H1 (cell line): Measurements from ENCODE around the gene RAB36. TPM values are rescaled to one million over a fixed set of nuclear protein-coding genes. Genes with fewer than 3 reads are reported as not detected.

Experiments used
- CTCF ChIA-PET: fragments of 300-600 bp; sonication (Branson Sonifier 250); formaldehyde crosslinking; loops from one replicate; lab custom pipeline; 2021; ENCODE audit not compliant: partially characterized antibody; lab: Charles Lee
- POLR2A ChIA-PET: fragments of 300-600 bp; sonication (Branson Sonifier 250); formaldehyde crosslinking; loops from one replicate; lab custom pipeline; 2021; ENCODE audit warnings: inconsistent platforms; ENCODE audit not compliant: partially characterized antibody; lab: Charles Lee
- DNase-seq, 2 experiments: peaks; one replicate each; pipeline versions ENCODE4 v3.0.0 to v3.0.0-alpha.2; 2010 to 2022; ENCODE audit warnings: low spot score in 2 of 2, low read depth in 1 of 2, mixed read lengths in 1 of 2
- FAIRE-seq: peaks from 2 replicates; lab custom pipeline; 2011; peaks lifted over from hg19 to GRCh38; lab: Jason Lieb, UNC
- H2AFZ ChIP-seq: 2 replicates; pipeline ENCODE4 v1.8.1; 2012; ENCODE audit warnings: low read length, inconsistent platforms
- H2AK5ac ChIP-seq: 2 replicates; pipeline ENCODE4 v1.6.1; 2013; ENCODE audit warnings: low read depth, low read length
- H2BK120ac ChIP-seq: replicated peaks from 2 replicates; pipeline ENCODE3; 2013; ENCODE audit warnings: low read depth, low read length, inconsistent platforms
- H2BK12ac ChIP-seq: 2 replicates; pipeline ENCODE4 v1.6.1; 2013; ENCODE audit warnings: low read depth, low read length
- H2BK15ac ChIP-seq: 2 replicates; pipeline ENCODE4 v1.6.1; 2013; ENCODE audit warnings: low read length
- H2BK20ac ChIP-seq: 2 replicates; pipeline ENCODE4 v1.6.1; 2013; ENCODE audit warnings: low read length
- H2BK5ac ChIP-seq: 2 replicates; pipeline ENCODE4 v1.6.1; 2013; ENCODE audit warnings: low read depth, low read length
- H3K14ac ChIP-seq: 2 replicates; pipeline ENCODE4 v1.6.1; 2013; ENCODE audit warnings: inconsistent platforms; ENCODE audit not compliant: insufficient read length
- H3K18ac ChIP-seq: 2 replicates; pipeline ENCODE4 v1.6.1; 2013; ENCODE audit warnings: low read length; ENCODE audit errors: extremely low read depth
- H3K23ac ChIP-seq: 2 replicates; pipeline ENCODE4 v1.6.1; 2013; ENCODE audit warnings: inconsistent platforms; ENCODE audit not compliant: insufficient read length
- H3K23me2 ChIP-seq: 2 replicates; pipeline ENCODE4 v1.6.1; 2013; ENCODE audit warnings: low read depth, low read length
- H3K27ac ChIP-seq: 2 replicates; pipeline ENCODE4 v1.6.1; 2011; ENCODE audit warnings: low read depth, low read length, inconsistent platforms
- H3K27me3 ChIP-seq, 4 experiments: replicated peaks in 1 of 4; 1 replicate in 1 of 4; 2 replicates in 3 of 4; pipeline versions ENCODE4 v1.6.1 to v1.8.1; 2011 to 2013; ENCODE audit warnings: low read length in 3 of 4, mild to moderate bottlenecking in 3 of 4, inconsistent platforms in 2 of 4, mixed read lengths in 2 of 4, moderate library complexity in 1 of 4; ENCODE audit not compliant: control insufficient read depth in 3 of 4, insufficient read depth in 3 of 4; ENCODE audit errors: extremely low read depth in 1 of 4
- H3K36me3 ChIP-seq, 4 experiments: 2 replicates each; pipeline versions ENCODE4 v1.6.1 to v1.8.1; 2011 to 2013; ENCODE audit warnings: mild to moderate bottlenecking in 4 of 4, low read length in 3 of 4, moderate library complexity in 2 of 4, control low read depth in 1 of 4, inconsistent platforms in 1 of 4; ENCODE audit not compliant: insufficient read depth in 4 of 4, control insufficient read depth in 2 of 4
- H3K4ac ChIP-seq: replicated peaks from 2 replicates; pipeline ENCODE3; 2013; ENCODE audit warnings: low read length, low read depth, mixed read lengths, inconsistent platforms; ENCODE audit not compliant: insufficient read length
- H3K4me1 ChIP-seq, 4 experiments: replicated peaks in 1 of 4; 1 replicate in 1 of 4; 2 replicates in 3 of 4; pipeline versions ENCODE4 v1.6.1 to v1.8.1; 2011 to 2013; ENCODE audit warnings: low read length in 3 of 4, inconsistent platforms in 2 of 4, mixed read lengths in 1 of 4; ENCODE audit not compliant: insufficient read depth in 4 of 4, control insufficient read depth in 3 of 4
- H3K4me2 ChIP-seq, 2 experiments: 2 replicates each; pipeline versions ENCODE4 v1.6.1 to v1.8.1; 2011 to 2013; ENCODE audit warnings: low read depth in 2 of 2, low read length in 2 of 2, control low read depth in 1 of 2, inconsistent platforms in 1 of 2, mild to moderate bottlenecking in 1 of 2; ENCODE audit not compliant: insufficient read depth in 1 of 2
- H3K4me3 ChIP-seq, 4 experiments: fragments of 200-600, 300-600 bp in 1 of 4; sonication (generic), shearing (Covaris generic), sonication (Bioruptor Twin) in 1 of 4; 2 replicates each; pipeline versions ENCODE4 v1.5.1 to v1.8.1; 2011 to 2016; ENCODE audit warnings: low read length in 4 of 4, low read depth in 3 of 4, control low read depth in 2 of 4, inconsistent platforms in 2 of 4, mild to moderate bottlenecking in 2 of 4, mixed read lengths in 1 of 4, moderate library complexity in 1 of 4; ENCODE audit not compliant: insufficient read depth in 2 of 4; ENCODE audit errors: extremely low read depth in 1 of 4
- H3K56ac ChIP-seq: replicated peaks from 2 replicates; pipeline ENCODE3; 2013; ENCODE audit warnings: low read depth, mild to moderate bottlenecking, mixed read lengths, low read length, inconsistent platforms; ENCODE audit not compliant: insufficient read length
- H3K79me1 ChIP-seq: 2 replicates; pipeline ENCODE4 v1.6.1; 2013; ENCODE audit warnings: low read depth, low read length, control low read depth
- H3K79me2 ChIP-seq, 2 experiments: 2 replicates each; pipeline versions ENCODE4 v1.6.1 to v1.8.1; 2012 to 2013; ENCODE audit warnings: low read length in 2 of 2, mild to moderate bottlenecking in 2 of 2, inconsistent platforms in 1 of 2; ENCODE audit not compliant: insufficient read depth in 2 of 2, control insufficient read depth in 1 of 2
- H3K9ac ChIP-seq, 4 experiments: replicated peaks in 1 of 4; 1 replicate in 1 of 4; 2 replicates in 3 of 4; pipeline versions ENCODE4 v1.6.1 to v1.8.1; 2011 to 2013; ENCODE audit warnings: low read depth in 3 of 4, low read length in 3 of 4, control low read depth in 2 of 4, mild to moderate bottlenecking in 2 of 4, moderate library complexity in 2 of 4, inconsistent platforms in 1 of 4; ENCODE audit errors: extremely low read depth in 1 of 4
- H3K9me3 ChIP-seq, 2 experiments: 2 replicates each; pipeline versions ENCODE4 v1.6.1 to v1.8.1; 2012 to 2013; ENCODE audit warnings: mild to moderate bottlenecking in 2 of 2, moderate library complexity in 2 of 2, control low read depth in 1 of 2, inconsistent platforms in 1 of 2, low read depth in 1 of 2, low read length in 1 of 2, mixed read lengths in 1 of 2; ENCODE audit not compliant: insufficient read depth in 2 of 2
- H4K20me1 ChIP-seq, 2 experiments: replicated peaks in 1 of 2; 2 replicates each; pipeline versions ENCODE3 to v1.8.1; 2011 to 2013; ENCODE audit warnings: inconsistent platforms in 2 of 2, low read length in 2 of 2, mild to moderate bottlenecking in 1 of 2; ENCODE audit not compliant: insufficient read depth in 2 of 2, control insufficient read depth in 1 of 2
- H4K5ac ChIP-seq: 2 replicates; pipeline ENCODE4 v1.6.1; 2013; ENCODE audit warnings: low read length, low read depth, mixed read lengths, inconsistent platforms; ENCODE audit not compliant: insufficient read length
- H4K8ac ChIP-seq: 2 replicates; pipeline ENCODE4 v1.8.0; 2013; ENCODE audit warnings: mild to moderate bottlenecking, moderate library complexity, low read length, inconsistent platforms; ENCODE audit not compliant: insufficient read depth; ENCODE audit errors: extremely low read depth
- H4K91ac ChIP-seq: replicated peaks from 2 replicates; pipeline ENCODE3; 2013; ENCODE audit warnings: low read length, mixed read lengths, inconsistent platforms; ENCODE audit not compliant: insufficient read length
- HDAC6 ChIP-seq: IDR thresholded peaks from one replicate; pipeline ENCODE4 v1.7.1; 2012; ENCODE audit warnings: low read depth, mild to moderate bottlenecking, inconsistent platforms, low read length, moderate library complexity
- NANOG ChIP-seq: IDR thresholded peaks from 2 replicates; pipeline ENCODE4 v1.6.1; 2011; ENCODE audit warnings: low read length, low read depth, mild to moderate bottlenecking, inconsistent platforms; ENCODE audit not compliant: insufficient read depth, poor library complexity, severe bottlenecking
- POU5F1 ChIP-seq: IDR thresholded peaks from 2 replicates; pipeline ENCODE4 v1.6.1; 2011; ENCODE audit warnings: low read depth, mild to moderate bottlenecking, low read length, moderate library complexity
- RBBP5 ChIP-seq: IDR thresholded peaks from 2 replicates; pipeline ENCODE4 v1.7.1; 2012; ENCODE audit warnings: low read depth, mild to moderate bottlenecking, inconsistent platforms, low read length, moderate library complexity, borderline replicate concordance
- SRF ChIP-seq: IDR thresholded peaks from 2 replicates; pipeline ENCODE4 v1.6.1; 2011; ENCODE audit warnings: mild to moderate bottlenecking, low read depth, low read length, moderate library complexity
- WGBS, 2 experiments: shearing (Covaris generic) in 1 of 2; methylation state at CpG; one replicate each; pipeline versions ENCODE4 v1.1.6 to v1.1.7; 2013 to 2015; ENCODE audit warnings: low lambda C conversion rate in 2 of 2, mixed read lengths in 2 of 2, inconsistent platforms in 1 of 2, low coverage in 1 of 2, missing lambda C conversion rate in 1 of 2; ENCODE audit not compliant: insufficient replicate concordance in 2 of 2, insufficient coverage in 1 of 2, insufficient read length in 1 of 2; ENCODE audit errors: extremely low coverage in 1 of 2, missing lambda C conversion rate in 1 of 2; 5-methylcytosine and 5-hydroxymethylcytosine counted together
- polyA plus RNA-seq, 7 experiments: library from polyadenylated mRNA; depleted of rRNA in 3 of 7; stranded (reverse) in 5 of 7; unstranded in 2 of 7; fragments of >200 nt in 5 of 7; fragments of 200-250 nt in 2 of 7; gene quantifications; 1 replicate in 5 of 7; 2 replicates in 1 of 7; 4 replicates in 1 of 7; pipeline versions ENCODE4 v1.2.1 to v1.2.3, GENCODE V29; 2011 to 2013; ENCODE audit warnings: missing spikeins in 2 of 7, mixed read lengths in 2 of 7
- total RNA-seq: library from RNA; stranded (reverse); fragmentation: NEBNext Ultra II Directional; extraction: Animal tissue kit (Norgen Biotek cat#: 25700); gene quantifications from 2 replicates; pipeline ENCODE4 v1.2.1, GENCODE V29; 2021
- TF ChIP-seq, protein P1 (sequence below): IDR thresholded peaks from 2 replicates; pipeline ENCODE4 v1.6.1; 2012; ENCODE audit warnings: low read length, inconsistent platforms

The RAB36 gene
- total and polyA plus RNA-seq, 2 of the 8 experiments (the other 6 are each of a cell fraction or from before 2014, with no cell fraction given) = 1.0 to 1.5 TPM

DNA sequence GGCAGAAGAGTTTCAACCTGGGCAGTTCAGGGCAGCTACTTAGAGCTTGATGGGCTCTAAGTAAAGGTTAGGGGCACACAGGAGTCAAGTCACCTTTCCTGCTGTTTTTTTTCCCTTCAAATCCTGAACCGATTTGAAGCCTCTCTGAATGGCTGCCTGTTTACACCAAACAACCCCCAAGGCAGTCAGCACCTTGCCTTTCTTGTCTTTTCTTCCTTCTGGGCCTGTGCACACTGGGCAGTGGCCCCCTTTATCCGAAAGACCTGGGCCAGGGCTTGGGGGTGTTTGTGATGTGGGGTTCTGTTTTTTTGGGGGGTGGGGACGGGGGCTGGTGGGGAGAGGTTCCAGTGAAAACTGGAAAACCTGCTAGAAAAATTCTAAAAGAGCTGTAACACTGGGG is 7.8 kb upstream of the RAB36 start:
- Histone ChIP-seq H3K4me3 (no peak overlapping the region), H2BK120ac (no peak overlapping the region), H3K56ac (no peak overlapping the region), H4K91ac (no peak overlapping the region), H3K23ac (no peak overlapping the region), H2AFZ (no peak overlapping the region), H3K36me3 (no peaks in the 10 kb centered on the region), H3K23me2 (no peaks in the 10 kb centered on the region), H2BK12ac (no peak overlapping the region), H4K5ac (no peak overlapping the region), H2AK5ac (no peak overlapping the region), H3K4me2 (no peak overlapping the region), H3K18ac (no peak overlapping the region), H4K20me1 (no peaks in the 10 kb centered on the region), H2BK5ac (no peak overlapping the region), H4K8ac (no peak overlapping the region), H2BK20ac (no peak overlapping the region), H2BK15ac (no peak overlapping the region), H3K27me3 (no peaks in the 10 kb centered on the region), H3K4ac (no peak overlapping the region), H3K14ac (no peak overlapping the region), H3K4me1 (peaks cover 2 to 6% (median 3%) of the 10 kb centered on the region in 4 experiments; a peak in 4 of 7 replicates), H3K79me2 (no peaks in the 10 kb centered on the region), H3K9ac (no peak overlapping the region), H3K27ac (no peak overlapping the region), H3K9me3 (no peaks in the 10 kb centered on the region), H3K79me1 (no peaks in the 10 kb centered on the region)
- FAIRE-seq (no peak), DNase-seq (no peak)
- ChIA-PET POLR2A (no interaction called here), CTCF (interaction anchor here (0.6 to 3.6 kb wide), 9 partner anchors 9 to 674 kb away, joined by 3 to 22 read pairs (median 4); no protein-coding TSS in a partner anchor)
- 82% methylated on average over 2 of the region's 3 CpGs; no CpG with 5 or more reads in 1 of the 2 experiments for WGBS, 2 experiments
- TF ChIP-seq NANOG (no peak), SRF (no peak), RBBP5 (no peak), POU5F1 (no peak), HDAC6 (no peak)
- TF ChIP-seq, protein P1, sequence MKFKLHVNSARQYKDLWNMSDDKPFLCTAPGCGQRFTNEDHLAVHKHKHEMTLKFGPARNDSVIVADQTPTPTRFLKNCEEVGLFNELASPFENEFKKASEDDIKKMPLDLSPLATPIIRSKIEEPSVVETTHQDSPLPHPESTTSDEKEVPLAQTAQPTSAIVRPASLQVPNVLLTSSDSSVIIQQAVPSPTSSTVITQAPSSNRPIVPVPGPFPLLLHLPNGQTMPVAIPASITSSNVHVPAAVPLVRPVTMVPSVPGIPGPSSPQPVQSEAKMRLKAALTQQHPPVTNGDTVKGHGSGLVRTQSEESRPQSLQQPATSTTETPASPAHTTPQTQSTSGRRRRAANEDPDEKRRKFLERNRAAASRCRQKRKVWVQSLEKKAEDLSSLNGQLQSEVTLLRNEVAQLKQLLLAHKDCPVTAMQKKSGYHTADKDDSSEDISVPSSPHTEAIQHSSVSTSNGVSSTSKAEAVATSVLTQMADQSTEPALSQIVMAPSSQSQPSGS = no peak
